C4-2B (cell line): ENCODE data around the gene SLC38A3.
A peak's percentile ranks its signal among the peaks of the same experiment; 100 is the strongest.

Source experiments
- H3K27ac ChIP-seq: fragments of 450-650 bp; 2 replicates; pipeline ENCODE4 v1.5.1; 2017
- CTCF ChIP-seq: fragments of 450-650 bp; conservative IDR thresholded peaks from 2 replicates; pipeline ENCODE4 v1.5.1; 2017; ENCODE audit warnings: mild to moderate bottlenecking
- ZFX ChIP-seq: fragments of 450-650 bp; IDR thresholded peaks from 2 replicates; pipeline ENCODE4 v1.6.1; 2017

Gene SLC38A3

GRCh38 chr3:50174947-50175524 is 30.0 kb upstream of the SLC38A3 start:
- no peak overlapping the region for H3K27ac ChIP-seq
- TF ChIP-seq ZFX (no peak), CTCF (no peak)

- TF ChIP-seq ZFX (no peak), CTCF (no peak)
- H3K27ac ChIP-seq, result no peak overlapping the region
These were observed 27.7 kb upstream of the SLC38A3 start for GRCh38 chr3:50177346-50177745.

- TF ChIP-seq CTCF, result no peak
- TF ChIP-seq ZFX, result no peak
These were observed 25.4 kb upstream of the SLC38A3 start for GRCh38 chr3:50179710-50180109.

GRCh38 chr3:50181985-50182384 is 23.1 kb upstream of the SLC38A3 start:
- no peak overlapping the region for H3K27ac ChIP-seq
- TF ChIP-seq CTCF (no peak), ZFX (no peak)

More at GRCh38 chr3:50179710-50180109, 25.4 kb upstream of the SLC38A3 start:
- no peak overlapping the region for H3K27ac ChIP-seq

GRCh38 chr3:50182533-50183099 is 22.5 kb upstream of the SLC38A3 start:
- no peak overlapping the region for H3K27ac ChIP-seq
- no peak for TF ChIP-seq ZFX
- no peak for TF ChIP-seq CTCF

- TF ChIP-seq ZFX (no peak), CTCF (no peak)
- peak overlapping the region; percentile 73 for H3K27ac ChIP-seq
These were observed 21.3 kb upstream of the SLC38A3 start for GRCh38 chr3:50183755-50184154.

- peak overlapping the region; percentile 73 for H3K27ac ChIP-seq
- no peak for TF ChIP-seq CTCF
- TF ChIP-seq ZFX, result no peak
These were observed 20.7 kb upstream of the SLC38A3 start for GRCh38 chr3:50184242-50184978.
